ENCODE measurements around the gene TMEM121B. TPM values are rescaled to one million over a fixed set of nuclear protein-coding genes. Genes with fewer than 3 reads are reported as not detected.

The TMEM121B gene
- total and polyA plus RNA-seq, 4 donors: 0.06 to 0.17 (median 0.10) TPM

GRCh38 chr22:17119481-17120202 is 1.5 kb downstream of the TMEM121B start:
- 30% methylated on average over 63 of the region's 63 CpGs for WGBS
- H3K4me1 ChIP-seq (ENCODE audit: control insufficient read depth in 4 of 4, insufficient read depth in 4 of 4, low read length in 3 of 4): peaks cover 7 to 19% (median 13%) of the 10 kb centered on the region in 4 donors
- no peak overlapping the region for H3K9ac ChIP-seq (ENCODE audit: low read depth in 1 of 2, low read length in 2 of 2)
- H3K27ac ChIP-seq (ENCODE audit: low read depth in 1 of 2, low read length in 2 of 2): no peak overlapping the region
- H3K9me3 ChIP-seq (ENCODE audit: control insufficient read depth in 4 of 4, low read length in 3 of 4): no peaks in the 10 kb centered on the region
- H3K36me3 ChIP-seq (ENCODE audit: control insufficient read depth in 4 of 4, insufficient read depth in 3 of 4, low read depth in 1 of 4, low read length in 3 of 4): no peaks in the 10 kb centered on the region
- peak overlapping the region in 1 of 3 donors; percentile 67 for H3K4me3 ChIP-seq (ENCODE audit: low read depth in 1 of 3, low read length in 3 of 3)
- no peak for DNase-seq (ENCODE audit: low spot score)
- TF ChIP-seq ATF3 (IDR thresholded peaks at IDR 0.05) (no peak), FOXA2 (IDR thresholded peaks at IDR 0.05) (no peak), CTCF (IDR thresholded peaks at IDR 0.05; ENCODE audit: low read depth, low read length, missing input control) (peak; percentile 37), HNF4A (conservative IDR thresholded peaks at IDR 0.05) (no peak), NR2F2 (IDR thresholded peaks at IDR 0.05) (no peak), HNF4G (IDR thresholded peaks at IDR 0.05) (no peak), TAF1 (conservative IDR thresholded peaks at IDR 0.05) (no peak), RAD21 (IDR thresholded peaks at IDR 0.05) (peak; percentile 71 to 75), JUND (IDR thresholded peaks at IDR 0.05) (no peak), ZBTB33 (IDR thresholded peaks at IDR 0.05) (no peak)
- H3K27me3 ChIP-seq (ENCODE audit: control insufficient read depth in 4 of 4, insufficient read depth in 4 of 4, low read length in 3 of 4): peaks cover 0 to 7% (median 4%) of the 10 kb centered on the region in 4 donors

- no peak overlapping the region for H3K27ac ChIP-seq (ENCODE audit: low read depth in 1 of 2, low read length in 2 of 2)
- peaks cover 7 to 19% (median 13%) of the 10 kb centered on the region in 4 donors for H3K4me1 ChIP-seq (ENCODE audit: control insufficient read depth in 4 of 4, insufficient read depth in 4 of 4, low read length in 3 of 4)
Observed at GRCh38 chr22:17118342-17118741, 2.8 kb downstream of the TMEM121B start.

GRCh38 chr22:17117890-17118289 is 3.3 kb downstream of the TMEM121B start:
- TF ChIP-seq HNF4A (conservative IDR thresholded peaks at IDR 0.05) (no peak), FOXA1 (IDR thresholded peaks at IDR 0.05) (no peak), MAX (IDR thresholded peaks at IDR 0.05) (peak; percentile 26)
- no peak overlapping the region for H3K27ac ChIP-seq (ENCODE audit: low read depth in 1 of 2, low read length in 2 of 2)
- H3K27me3 ChIP-seq (ENCODE audit: control insufficient read depth in 4 of 4, insufficient read depth in 4 of 4, low read length in 3 of 4): peaks cover 0 to 7% (median 4%) of the 10 kb centered on the region in 4 donors
- WGBS: 49% methylated on average over 4 of the region's 4 CpGs
- H3K4me3 ChIP-seq (ENCODE audit: low read depth in 1 of 3, low read length in 3 of 3): no peak overlapping the region
- H3K9ac ChIP-seq (ENCODE audit: low read depth in 1 of 2, low read length in 2 of 2): no peak overlapping the region
- no peaks in the 10 kb centered on the region for H3K9me3 ChIP-seq (ENCODE audit: control insufficient read depth in 4 of 4, low read length in 3 of 4)
- DNase-seq (ENCODE audit: low spot score): no peak
- peaks cover 7 to 19% (median 13%) of the 10 kb centered on the region in 4 donors for H3K4me1 ChIP-seq (ENCODE audit: control insufficient read depth in 4 of 4, insufficient read depth in 4 of 4, low read length in 3 of 4)
- no peaks in the 10 kb centered on the region for H3K36me3 ChIP-seq (ENCODE audit: control insufficient read depth in 4 of 4, insufficient read depth in 3 of 4, low read depth in 1 of 4, low read length in 3 of 4)

More at GRCh38 chr22:17118342-17118741, 2.8 kb downstream of the TMEM121B start:
- Histone ChIP-seq H3K9me3 (ENCODE audit: control insufficient read depth in 4 of 4, low read length in 3 of 4) (no peaks in the 10 kb centered on the region), H3K4me3 (ENCODE audit: low read depth in 1 of 3, low read length in 3 of 3) (no peak overlapping the region), H3K9ac (ENCODE audit: low read depth in 1 of 2, low read length in 2 of 2) (no peak overlapping the region), H3K36me3 (ENCODE audit: control insufficient read depth in 4 of 4, insufficient read depth in 3 of 4, low read depth in 1 of 4, low read length in 3 of 4) (no peaks in the 10 kb centered on the region), H3K27me3 (ENCODE audit: control insufficient read depth in 4 of 4, insufficient read depth in 4 of 4, low read length in 3 of 4) (peaks cover 0 to 7% (median 4%) of the 10 kb centered on the region in 4 donors)
- no peak for DNase-seq (ENCODE audit: low spot score)
- WGBS: 87% methylated on average over 4 of the region's 4 CpGs
- no peak for TF ChIP-seq HNF4A (conservative IDR thresholded peaks at IDR 0.05)

Measured in liver (tissue), 9 donors.